ENCODE measurements around the gene SCAMP5. TPM values are rescaled to one million over a fixed set of nuclear protein-coding genes. Genes with fewer than 3 reads are reported as not detected.

SCAMP5 gene
- total and polyA plus RNA-seq, 2 of the 4 experiments (the other 2 are of a cell fraction): 0.36 to 1.6 TPM

DNA sequence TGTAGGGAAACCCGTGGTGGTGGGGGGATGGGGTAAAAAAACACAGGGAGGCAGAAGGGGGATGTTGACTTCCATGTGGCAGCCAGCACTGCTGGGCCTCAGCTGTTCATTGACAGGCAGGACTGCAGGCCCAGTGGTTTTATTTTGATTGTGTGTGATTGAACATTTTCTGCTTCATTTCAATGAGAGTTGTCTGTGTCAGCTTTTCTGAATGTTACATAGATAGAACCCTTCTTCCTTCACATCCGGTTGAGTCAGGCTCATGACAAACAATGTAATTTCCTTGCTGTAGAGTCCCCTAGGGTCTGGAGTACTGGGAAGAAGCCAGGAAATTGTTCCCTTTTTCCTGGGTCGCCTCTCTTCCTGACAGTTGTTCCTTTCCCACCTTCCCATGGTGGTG lies 30.6 kb upstream of the SCAMP5 start:
- Histone ChIP-seq H3K4ac (ENCODE audit: low read depth, low read length) (no peak overlapping the region), H2AK5ac (ENCODE audit: low read depth, low read length) (no peak overlapping the region), H2BK5ac (ENCODE audit: low read depth, low read length, poor library complexity, severe bottlenecking) (no peak overlapping the region), H3K4me2 (ENCODE audit: low read depth, low read length) (no peak overlapping the region), H3K18ac (ENCODE audit: low read depth, low read length) (no peak overlapping the region), H2BK120ac (ENCODE audit: low read depth, low read length) (no peak overlapping the region; the same call in 1 of the 2 replicates), H3K9me3 (ENCODE audit: control insufficient read depth, insufficient read depth, low read length) (no peaks in the 10 kb centered on the region), H3K79me1 (ENCODE audit: low read depth in 1 of 2, low read length in 2 of 2) (no peaks in the 10 kb centered on the region), H3K4me3 (ENCODE audit: insufficient read depth, low read depth, low read length) (no peak overlapping the region), H3K4me1 (ENCODE audit: control insufficient read depth, insufficient read depth, low read length) (no peaks in the 10 kb centered on the region), H2BK15ac (ENCODE audit: low read depth, low read length) (0 out of 3 replicates have a peak overlapping the region, but pooled peaks have one; percentile 2), H3K14ac (replicated peaks; ENCODE audit: low read depth, low read length) (no peak overlapping the region), H4K5ac (ENCODE audit: low read depth, low read length) (no peak overlapping the region), H2BK20ac (ENCODE audit: low read depth, low read length) (no peak overlapping the region), H3K9ac (ENCODE audit: low read depth, low read length) (no peak overlapping the region), H4K20me1 (ENCODE audit: insufficient read depth, low read length) (no peaks in the 10 kb centered on the region), H4K91ac (ENCODE audit: insufficient read depth, low read depth, low read length) (no peak overlapping the region), H3K27ac (ENCODE audit: insufficient read depth, low read length) (no peak overlapping the region), H3K56ac (ENCODE audit: extremely low read depth, insufficient read depth, low read length) (no peak overlapping the region), H3K9me1 (ENCODE audit: insufficient read depth, low read length) (no peaks in the 10 kb centered on the region), H2AFZ (replicated peaks; ENCODE audit: low read length, poor library complexity) (peak overlapping the region; percentile 74), H2AK9ac (replicated peaks; ENCODE audit: low read depth, low read length, poor library complexity) (no peak overlapping the region), H3K36me3 (ENCODE audit: control insufficient read depth, insufficient read depth, low read length) (no peaks in the 10 kb centered on the region), H3K23ac (ENCODE audit: low read depth, low read length) (0 out of 2 replicates have a peak overlapping the region, but pooled peaks have one; percentile 16), H3K27me3 (ENCODE audit: control insufficient read depth, insufficient read depth, low read length) (peaks cover 19% of the 10 kb centered on the region), H4K8ac (ENCODE audit: low read depth in 2 of 2, low read length in 2 of 2) (no peak overlapping the region)
- in situ Hi-C loops (cut with MboI; ENCODE audit: low sequenced_read_pairs): no loop called here
- WGBS, 2 experiments (ENCODE audit: extremely low coverage in 2 of 2, insufficient read length in 1 of 2): no CpG with 5 or more reads among the region's 3 CpGs
- ChIA-PET POLR2A (ENCODE audit: unreplicated experiment) (no interaction called here), CTCF (no interaction called here)
- intact Hi-C loops (cut with micrococcal nuclease): no loop called here
- ATAC-seq (ENCODE audit: low read depth) (no peak), DNase-seq (peak; percentile 51)
- dilution Hi-C loops (cut with HindIII; ENCODE audit: low sequenced_read_pairs, unreplicated experiment): no loop called here
- TF ChIP-seq MAFK (IDR thresholded peaks at IDR 0.05; ENCODE audit: low read depth, low read length): peak; percentile 57
- TF ChIP-seq, protein P1, sequence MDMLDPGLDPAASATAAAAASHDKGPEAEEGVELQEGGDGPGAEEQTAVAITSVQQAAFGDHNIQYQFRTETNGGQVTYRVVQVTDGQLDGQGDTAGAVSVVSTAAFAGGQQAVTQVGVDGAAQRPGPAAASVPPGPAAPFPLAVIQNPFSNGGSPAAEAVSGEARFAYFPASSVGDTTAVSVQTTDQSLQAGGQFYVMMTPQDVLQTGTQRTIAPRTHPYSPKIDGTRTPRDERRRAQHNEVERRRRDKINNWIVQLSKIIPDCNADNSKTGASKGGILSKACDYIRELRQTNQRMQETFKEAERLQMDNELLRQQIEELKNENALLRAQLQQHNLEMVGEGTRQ (IDR thresholded peaks at IDR 0.05; ENCODE audit: low read depth, low read length): no peak
- no TSS peak for BruUV-seq (replicated peaks)
